Activated T-cell treated with anti-CD3 and anti-CD28 coated beads, Interleukin-2, amount 50 U/mL, for 72 hours (primary cell): ENCODE measurements around the gene HSD17B11. TPM values are rescaled to one million over a fixed set of nuclear protein-coding genes. Genes with fewer than 3 reads are reported as not detected.
"Not testable (repeated sequence)": the region's sequence is repeated elsewhere in the genome, so short reads cannot be mapped to it uniquely, and the experiment has no call there.

Experiments
- ATAC-seq, 2 donors: fragments of 150-1000 bp; cut with Tn5 transposase; replicated peaks in 1 of 2; 2 replicates each; pipeline ENCODE4 v1.10.0; 2021; ENCODE audit warnings: moderate library complexity in 2 of 2, mild to moderate bottlenecking in 1 of 2
- DNase-seq, 2 donors: peaks; one replicate each; pipeline ENCODE4 v3.0.0; 2021 to 2022; ENCODE audit warnings: mixed read lengths in 1 of 2
- H3K27ac Mint-ChIP-seq: one replicate; pipeline ENCODE4 v1.8.0; 2022; ENCODE audit warnings: mild to moderate bottlenecking, moderate library complexity, mixed read lengths
- H3K27me3 Mint-ChIP-seq: one replicate; pipeline ENCODE4 v1.8.0; 2022; ENCODE audit warnings: low read depth, mixed read lengths
- H3K36me3 Mint-ChIP-seq, 2 donors: one replicate each; pipeline ENCODE4 v1.8.0; 2022; ENCODE audit warnings: mixed read lengths in 2 of 2, mild to moderate bottlenecking in 1 of 2; ENCODE audit not compliant: insufficient read depth in 2 of 2
- H3K4me1 Mint-ChIP-seq: one replicate; pipeline ENCODE4 v1.8.0; 2022; ENCODE audit warnings: low read depth, mixed read lengths
- H3K4me3 Mint-ChIP-seq, 2 donors: one replicate each; pipeline ENCODE4 v1.8.0; 2022; ENCODE audit warnings: mild to moderate bottlenecking in 2 of 2, mixed read lengths in 2 of 2, moderate library complexity in 2 of 2
- H3K9me3 Mint-ChIP-seq, 2 donors: one replicate each; pipeline ENCODE4 v1.8.0; 2022; ENCODE audit warnings: mixed read lengths in 2 of 2
- total RNA-seq, 2 donors: library from RNA; stranded (reverse); gene quantifications; one replicate each; pipeline ENCODE4 v1.2.3, GENCODE V29; 2022

HSD17B11 gene
- total RNA-seq, 2 donors from 2014 or later = 19.7 to 22.3 TPM

DNA sequence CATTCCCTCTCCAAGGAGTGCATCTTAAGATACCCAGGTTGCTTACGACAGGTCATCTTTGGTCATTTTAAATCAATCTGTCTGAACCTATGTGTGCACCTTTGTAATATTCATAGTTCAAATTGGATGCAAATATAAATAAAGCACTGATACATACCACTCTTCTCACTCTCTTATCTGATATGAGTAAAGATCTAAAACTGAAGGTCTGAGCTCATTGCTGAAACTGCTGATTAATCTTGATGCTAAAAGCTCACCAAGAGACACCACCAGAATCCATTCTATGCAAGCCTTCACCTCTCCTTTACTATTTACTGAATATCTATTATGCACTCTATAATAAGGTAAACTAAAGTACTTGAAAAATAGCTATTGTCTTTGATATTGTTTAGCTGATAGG lies 84.9 kb downstream of the HSD17B11 start:
- Mint-ChIP-seq H3K9me3 (no peaks in the 10 kb centered on the region), H3K36me3 (no peaks in the 10 kb centered on the region), H3K27me3 (no peaks in the 10 kb centered on the region), H3K4me3 (peak overlapping the region in 1 of 2 donors; percentile 11), H3K27ac (no peak overlapping the region), H3K4me1 (peaks cover 12% of the 10 kb centered on the region)
- no peak for DNase-seq
- ATAC-seq = peak in 1 of 2 donors; percentile 71

DNA sequence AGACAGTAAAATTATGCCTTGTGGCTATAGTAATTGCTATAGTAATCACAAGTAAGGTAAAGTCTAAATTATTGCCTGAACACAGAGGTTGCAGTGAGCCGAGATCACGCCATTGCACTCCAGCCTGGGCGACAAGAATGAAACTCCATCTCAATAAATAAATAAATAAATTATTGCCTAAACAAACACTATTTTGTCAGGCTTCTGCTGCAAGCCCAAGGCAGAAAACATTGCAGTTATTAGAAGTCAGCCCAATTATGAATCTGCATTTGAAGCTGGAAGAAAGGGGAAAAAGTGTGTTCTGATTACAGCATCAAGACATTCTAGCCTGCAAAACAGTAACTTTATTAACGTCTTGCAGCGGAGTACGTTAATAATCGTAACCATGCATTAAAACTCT lies 85.4 kb downstream of the HSD17B11 start:
- ATAC-seq (no peak), DNase-seq (no peak)
- Mint-ChIP-seq H3K27ac (no peak overlapping the region), H3K36me3 (no peaks in the 10 kb centered on the region), H3K4me3 (peak overlapping the region in 1 of 2 donors; percentile 60), H3K4me1 (peaks cover 12% of the 10 kb centered on the region), H3K27me3 (no peaks in the 10 kb centered on the region), H3K9me3 (no peaks in the 10 kb centered on the region)

DNA sequence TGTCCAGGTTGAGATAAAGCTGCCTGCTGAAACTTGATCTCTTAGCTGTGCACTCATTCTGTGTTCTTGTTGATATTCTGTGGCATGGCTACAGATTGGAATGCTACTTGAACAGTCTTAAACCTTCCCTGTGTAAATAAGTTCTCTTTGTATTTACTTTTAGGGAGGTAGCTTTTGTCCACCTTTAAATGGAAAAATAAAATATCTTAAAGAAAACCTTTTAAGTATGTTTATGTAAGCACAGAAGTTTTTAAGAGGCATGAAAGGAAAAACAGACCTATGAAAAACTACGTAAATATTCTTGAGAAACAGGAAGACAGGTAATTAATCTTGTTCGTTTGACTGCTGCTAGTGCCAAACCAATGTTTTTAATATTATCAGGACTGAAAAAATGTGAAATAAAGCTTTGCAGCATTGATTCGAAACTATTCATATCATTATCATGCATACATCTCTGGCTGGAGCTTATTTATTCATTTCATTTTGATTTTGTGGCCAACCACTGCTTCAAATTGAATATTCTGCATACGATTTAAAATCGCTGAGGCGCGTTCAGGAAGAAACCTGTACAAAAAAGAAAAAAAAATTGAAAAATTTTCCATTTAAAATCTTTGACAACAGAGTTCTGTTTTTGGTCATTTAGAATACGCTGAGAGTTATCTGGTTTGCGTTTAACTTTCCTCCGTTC lies 86.1 kb downstream of the HSD17B11 start:
- H3K4me3 Mint-ChIP-seq = peak overlapping the region in 1 of 2 donors; percentile 60
- no peaks in the 10 kb centered on the region for H3K27me3 Mint-ChIP-seq
- peaks cover 12% of the 10 kb centered on the region for H3K4me1 Mint-ChIP-seq
- DNase-seq (no peak), ATAC-seq (no peak)
- no peaks in the 10 kb centered on the region for H3K9me3 Mint-ChIP-seq
- no peaks in the 10 kb centered on the region for H3K36me3 Mint-ChIP-seq
- peak overlapping the region; percentile 81 for H3K27ac Mint-ChIP-seq

DNA sequence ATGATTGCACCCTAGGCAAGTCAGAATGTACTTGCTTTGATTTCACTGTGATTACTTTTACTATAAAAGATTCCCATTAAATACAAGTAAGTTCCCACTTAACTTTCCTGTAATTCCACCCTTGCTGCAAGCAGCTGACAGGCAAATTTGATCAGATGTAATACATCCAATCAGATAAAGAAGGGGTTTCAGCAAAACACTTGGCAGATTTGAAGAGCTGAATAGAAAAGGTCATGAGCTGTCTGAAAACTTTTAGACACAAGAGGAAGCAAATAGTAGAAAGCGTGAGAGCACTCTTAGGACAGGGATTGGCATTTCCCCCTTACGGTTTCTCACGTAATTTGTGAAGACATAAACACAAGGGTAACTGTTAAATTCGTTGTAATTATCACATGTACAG lies 91.1 kb downstream of the HSD17B11 start:
- H3K4me3 Mint-ChIP-seq = no peak overlapping the region
- H3K4me1 Mint-ChIP-seq = no peaks in the 10 kb centered on the region
- no peaks in the 10 kb centered on the region for H3K9me3 Mint-ChIP-seq
- no peaks in the 10 kb centered on the region for H3K36me3 Mint-ChIP-seq
- H3K27ac Mint-ChIP-seq = no peak overlapping the region
- no peaks in the 10 kb centered on the region for H3K27me3 Mint-ChIP-seq
- ATAC-seq (no peak), DNase-seq (no peak)

DNA sequence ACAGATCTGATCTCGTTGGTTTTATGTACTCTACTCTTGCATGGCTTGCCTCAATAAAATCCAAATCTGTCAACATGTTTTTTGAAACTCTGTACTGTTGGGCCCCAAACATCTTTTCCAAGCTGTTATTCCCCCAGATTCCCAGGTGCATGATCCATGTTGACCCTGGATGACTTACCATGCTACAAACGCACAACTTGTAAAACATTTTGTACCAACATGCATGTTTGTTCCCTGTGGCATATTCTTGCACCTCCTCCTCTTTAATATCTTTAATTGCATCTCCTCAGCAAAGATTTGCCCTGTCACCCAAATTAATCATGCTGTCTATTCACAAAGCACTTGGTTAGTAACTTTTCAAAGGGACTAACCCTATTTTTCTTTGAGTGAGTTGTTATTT lies 92.6 kb downstream of the HSD17B11 start:
- no peak overlapping the region for H3K4me3 Mint-ChIP-seq
- peaks cover 0 to 4% of the 10 kb centered on the region in 2 donors for H3K36me3 Mint-ChIP-seq
- no peaks in the 10 kb centered on the region for H3K27me3 Mint-ChIP-seq
- DNase-seq (no peak), ATAC-seq (no peak)
- no peaks in the 10 kb centered on the region for H3K4me1 Mint-ChIP-seq
- peaks cover 5% of the 10 kb centered on the region in 2 donors for H3K9me3 Mint-ChIP-seq
- H3K27ac Mint-ChIP-seq = no peak overlapping the region

DNA sequence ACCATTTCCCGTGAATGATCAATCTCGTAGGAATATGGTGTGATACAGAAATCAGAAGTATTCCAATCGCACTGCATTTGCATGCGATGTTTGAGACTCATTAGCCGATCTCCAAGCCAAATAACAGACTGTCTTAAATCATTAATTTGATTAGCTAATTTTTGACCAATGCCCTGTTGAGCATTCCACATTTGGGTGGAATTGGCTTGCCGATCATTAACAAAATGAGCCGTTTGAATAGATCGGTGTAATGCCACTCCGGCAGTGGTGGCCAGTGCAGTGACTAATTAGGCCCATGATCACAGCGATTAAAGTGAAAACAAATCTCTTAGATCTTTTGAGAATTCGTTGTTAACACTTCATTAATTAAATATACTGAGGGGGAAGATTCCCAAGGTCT lies 96.1 kb downstream of the HSD17B11 start:
- H3K4me1 Mint-ChIP-seq, H3K27me3 Mint-ChIP-seq, H3K27ac Mint-ChIP-seq, H3K36me3 Mint-ChIP-seq, ATAC-seq, H3K9me3 Mint-ChIP-seq, DNase-seq, H3K4me3 Mint-ChIP-seq: not testable (repeated sequence)

DNA sequence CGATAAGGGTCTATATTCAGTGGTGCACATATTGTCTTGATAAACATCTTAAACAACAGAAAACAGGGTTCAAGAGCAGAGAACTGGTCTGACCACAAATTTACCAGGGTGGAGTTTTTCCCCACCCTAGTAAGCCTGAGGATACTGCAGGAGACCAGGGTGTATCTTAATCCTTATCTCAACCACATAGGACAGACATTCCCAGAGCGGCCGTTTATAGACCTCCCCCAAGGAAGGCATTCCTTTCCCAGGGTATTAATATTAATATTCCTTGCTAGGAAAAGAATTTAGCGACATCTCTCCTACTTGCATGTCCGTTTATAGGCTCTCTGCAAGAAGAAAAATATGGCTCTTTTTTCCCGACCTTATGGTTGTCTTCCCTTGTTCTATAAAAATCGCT lies 97.1 kb downstream of the HSD17B11 start:
- not testable (repeated sequence) for H3K27me3 Mint-ChIP-seq, DNase-seq, H3K27ac Mint-ChIP-seq, ATAC-seq, H3K4me3 Mint-ChIP-seq, H3K4me1 Mint-ChIP-seq, H3K36me3 Mint-ChIP-seq, H3K9me3 Mint-ChIP-seq

DNA sequence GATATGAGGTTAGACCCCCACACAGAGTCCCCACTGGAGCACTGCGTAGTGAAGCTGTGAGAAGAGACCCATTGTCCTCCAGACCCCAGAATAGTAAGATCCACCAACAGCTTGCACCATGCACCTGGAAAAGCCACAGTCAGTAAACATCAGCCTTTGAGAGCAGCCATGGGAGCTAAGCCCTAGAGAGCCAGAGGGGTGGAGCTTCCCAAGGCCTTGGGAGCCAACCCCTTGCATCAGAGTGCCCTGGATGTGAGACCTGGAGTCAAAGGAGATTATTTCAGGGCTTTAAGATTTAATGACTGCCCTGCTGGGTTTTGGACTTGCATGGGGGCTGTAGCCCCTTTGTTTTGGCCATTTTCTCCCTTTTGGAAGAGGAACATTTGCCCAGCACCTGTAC lies 104.0 kb downstream of the HSD17B11 start:
- peaks cover 5 to 14% of the 10 kb centered on the region in 2 donors for H3K36me3 Mint-ChIP-seq
- H3K4me3 Mint-ChIP-seq = no peak overlapping the region
- no peak overlapping the region for H3K27ac Mint-ChIP-seq
- no peaks in the 10 kb centered on the region for H3K4me1 Mint-ChIP-seq
- peaks cover 16% of the 10 kb centered on the region in 2 donors for H3K9me3 Mint-ChIP-seq
- no peaks in the 10 kb centered on the region for H3K27me3 Mint-ChIP-seq
- no peak for ATAC-seq
- no peak for DNase-seq

Other genes with a start within 250 kb of the HSD17B11 start
- gene KLHL8, start 170.6 kb downstream of the HSD17B11 start, total RNA-seq = 10 to 100 TPM in 1 of 2 donors, 1 to 10 TPM in 1; 9.7 to 10.9 TPM
- under 1 TPM; 0.14 TPM for gene HSD17B13, start 68.3 kb downstream of the HSD17B11 start, total RNA-seq
- 10 to 100 TPM; 10.2 to 12.6 TPM for gene NUDT9, start 31.4 kb upstream of the HSD17B11 start, total RNA-seq
- gene SPARCL1, start 138.2 kb upstream of the HSD17B11 start, total RNA-seq = not detected
- not detected for gene DSPP, start 217.3 kb upstream of the HSD17B11 start, total RNA-seq